Stimulated activated CD4-positive, alpha-beta T cell treated with anti-CD3 and anti-CD28 coated beads, Interleukin-4, amount 100 ng/mL, for 24 hours (primary cell): ENCODE measurements around the gene MYZAP.

ENCODE experiments used
- DNase-seq: peaks from one replicate; pipeline ENCODE4 v3.0.0-alpha.2; 2020

Gene MYZAP

DNA sequence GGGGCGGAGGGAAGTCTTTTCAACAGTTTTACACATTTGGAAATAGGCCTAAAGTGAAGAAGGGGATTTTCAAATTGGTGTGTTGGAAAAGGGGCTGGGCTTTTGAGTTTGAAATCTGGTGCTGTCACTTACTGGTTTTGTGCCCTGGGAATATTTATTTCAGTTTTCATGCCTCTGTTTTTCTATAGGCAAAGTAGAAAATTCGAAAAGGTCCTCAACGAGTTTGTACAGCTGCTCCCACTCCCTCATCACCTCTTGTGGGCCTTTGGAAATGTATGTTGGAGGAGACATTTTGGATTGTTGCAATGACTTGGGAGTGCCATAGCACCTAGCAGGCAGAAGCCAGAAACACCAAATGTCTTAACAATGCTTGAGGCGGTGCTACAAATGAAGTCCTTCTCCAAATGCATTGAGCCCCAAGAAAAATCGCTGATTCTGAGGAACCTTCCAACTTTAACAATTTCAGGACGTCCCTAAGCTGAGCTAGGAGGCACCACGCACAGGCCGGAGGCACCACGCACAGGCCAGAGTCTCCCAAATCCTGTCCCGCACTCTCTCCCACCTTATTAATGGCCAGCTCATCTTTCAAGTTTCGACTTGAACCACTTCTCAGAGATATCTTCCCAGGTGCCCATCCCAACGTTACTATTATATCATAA is 114.2 kb downstream of the MYZAP start:
- no peak for DNase-seq

DNA sequence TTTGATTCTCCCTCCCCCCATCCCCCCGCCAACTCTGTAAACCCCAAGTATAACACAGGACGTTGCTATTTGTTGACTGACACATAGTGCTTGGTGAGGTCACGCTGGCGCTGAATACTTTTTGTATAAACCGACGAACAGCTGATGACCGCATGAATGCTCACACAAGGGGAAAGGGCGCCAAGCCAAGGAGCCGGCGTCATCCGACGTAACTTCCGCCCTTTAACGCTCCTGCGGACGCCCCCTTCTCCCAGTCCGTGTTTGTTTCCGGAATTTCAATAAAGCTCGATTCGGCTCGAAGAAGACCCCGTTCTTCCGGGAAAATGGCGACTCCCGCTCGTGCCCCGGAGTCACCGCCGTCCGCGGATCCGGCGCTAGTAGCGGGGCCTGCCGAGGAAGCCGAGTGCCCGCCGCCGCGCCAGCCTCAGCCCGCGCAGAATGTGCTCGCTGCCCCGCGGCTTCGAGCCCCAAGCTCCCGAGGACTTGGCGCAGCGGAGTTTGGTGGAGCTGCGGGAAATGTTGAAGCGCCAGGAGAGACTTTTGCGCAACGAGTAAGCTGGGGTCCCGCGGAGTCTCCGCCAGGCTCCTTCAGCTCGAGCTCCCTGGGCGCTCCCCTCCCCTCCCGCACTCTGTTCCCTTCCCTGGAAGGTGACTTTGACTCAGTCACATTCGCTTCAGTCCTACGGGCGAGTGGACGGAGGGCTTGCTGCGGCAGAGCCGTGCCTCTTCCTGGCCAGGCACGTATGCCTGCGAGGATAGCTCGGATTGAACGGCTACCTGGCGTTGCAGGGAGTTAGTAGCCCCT is 114.9 kb downstream of the MYZAP start, which contains the start of gene POLR2M:
TSS of gene POLR2M (plus strand) at position 310 of the 805 bp plus-strand sequence. CDS start at position 439, 129 bp downstream.
- peak; percentile 92 for DNase-seq

DNA sequence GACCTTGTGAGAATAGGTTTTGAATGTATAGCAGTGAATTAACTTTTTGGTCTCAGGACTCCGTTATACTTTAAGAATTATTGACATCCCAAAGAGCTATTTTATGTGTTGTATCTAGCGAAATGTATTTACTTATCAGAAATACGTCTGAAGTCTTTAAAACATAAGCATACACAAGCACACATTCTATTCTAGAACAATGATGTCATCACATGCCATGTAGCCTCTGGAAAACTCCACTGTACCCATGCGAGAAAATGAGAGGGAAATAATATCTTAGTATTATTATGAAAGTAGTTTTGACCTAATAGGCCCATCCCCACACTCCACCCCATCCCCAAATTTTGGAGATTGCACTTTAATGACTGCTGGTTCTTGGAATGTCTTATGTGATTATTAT is 116.3 kb downstream of the MYZAP start:
- DNase-seq = no peak

DNA sequence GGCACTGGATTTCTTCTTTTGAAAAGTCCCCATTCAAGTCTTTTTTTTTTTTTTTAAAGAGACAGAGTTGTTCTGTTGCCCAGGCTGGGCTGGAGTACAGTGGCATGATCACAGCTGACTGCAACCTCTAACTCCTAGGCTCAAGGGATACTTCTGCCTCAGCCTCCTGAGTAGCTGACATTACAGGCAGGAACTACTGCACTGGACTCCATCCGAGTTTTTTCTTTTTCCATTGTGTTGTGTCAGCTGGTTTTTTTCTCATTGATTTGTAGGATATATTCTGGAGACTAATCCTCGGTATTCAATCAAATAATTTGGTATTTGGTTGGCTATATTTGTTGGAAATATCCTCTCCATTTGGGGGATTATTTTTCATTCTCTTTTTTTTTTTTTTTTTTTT is 126.6 kb downstream of the MYZAP start:
- no peak for DNase-seq

DNA sequence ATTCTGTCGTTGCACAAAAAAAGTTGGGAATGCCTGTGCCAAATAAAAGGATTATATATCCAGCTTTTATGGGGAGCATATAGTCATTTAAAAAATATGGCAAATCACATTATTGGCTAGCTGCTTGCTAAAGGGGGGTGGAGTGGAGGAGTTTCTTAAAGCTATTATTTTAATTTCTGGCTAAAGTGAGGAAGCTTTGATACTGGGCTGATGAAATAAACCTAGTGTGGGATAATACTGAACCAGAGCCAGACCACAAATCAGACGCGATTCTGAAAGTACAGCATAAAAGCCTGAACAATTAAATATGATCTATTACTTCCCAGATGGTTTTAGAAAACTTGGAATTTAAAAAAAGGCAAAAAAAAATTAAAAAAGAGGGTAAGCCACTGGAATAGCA is 129.2 kb downstream of the MYZAP start:
- no peak for DNase-seq

DNA sequence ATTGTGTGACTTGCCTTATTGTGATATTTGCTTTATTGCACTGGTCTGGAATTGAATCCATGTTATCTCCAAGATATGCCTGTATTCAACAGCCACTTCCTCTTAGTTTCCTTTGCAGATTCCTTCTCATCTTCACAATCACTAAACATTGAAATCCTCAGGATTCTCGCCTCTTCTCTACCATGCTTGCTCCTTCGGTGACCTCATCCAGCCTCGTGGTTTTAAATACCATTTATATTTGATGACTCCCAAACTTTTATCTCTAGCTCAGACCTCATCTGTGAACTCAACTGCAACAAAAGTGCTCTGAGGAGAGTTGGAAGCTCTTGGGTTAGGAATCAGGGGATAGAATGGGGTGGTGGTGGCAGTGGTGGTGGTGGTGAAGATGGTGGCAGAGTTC is 134.7 kb downstream of the MYZAP start:
- DNase-seq = no peak

DNA sequence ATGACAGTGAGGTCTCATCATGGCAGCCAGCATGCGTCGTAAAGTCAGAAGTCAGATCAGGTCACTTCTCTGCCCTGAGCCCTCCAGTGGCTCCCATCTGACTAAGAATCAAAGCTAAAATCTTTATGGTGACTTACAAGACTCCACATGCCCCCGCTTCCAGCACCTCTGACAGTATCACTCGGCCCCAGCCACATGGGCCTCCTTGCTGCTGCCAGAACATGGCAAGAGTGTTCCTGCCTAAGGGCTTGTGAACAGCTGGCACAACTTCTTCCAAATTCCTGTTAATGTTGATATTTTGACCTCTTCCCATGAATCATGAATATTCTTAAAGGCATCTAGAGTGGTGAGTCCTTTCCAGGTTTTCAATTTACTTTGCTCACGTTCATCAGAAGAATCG is 135.3 kb downstream of the MYZAP start:
- DNase-seq = no peak

DNA sequence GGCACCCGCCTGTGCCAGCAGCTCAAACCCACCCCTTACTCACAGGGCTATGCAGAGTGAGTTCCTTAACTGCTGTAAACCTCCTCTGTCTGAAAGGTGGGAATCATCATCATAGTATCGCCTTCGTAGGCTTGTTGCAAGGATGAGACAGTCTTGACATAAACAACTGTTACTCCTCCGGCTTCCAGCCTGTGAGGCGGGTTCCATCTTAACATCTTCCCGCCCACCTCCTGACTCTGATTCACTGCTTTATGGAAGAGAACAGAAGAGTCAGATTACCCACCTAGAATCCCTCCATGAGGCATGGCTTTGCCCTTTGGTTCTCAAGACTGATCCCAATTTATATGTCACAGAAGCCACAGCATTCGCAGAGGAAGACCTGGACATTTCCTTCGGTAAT is 136.7 kb downstream of the MYZAP start:
- DNase-seq = no peak

DNA sequence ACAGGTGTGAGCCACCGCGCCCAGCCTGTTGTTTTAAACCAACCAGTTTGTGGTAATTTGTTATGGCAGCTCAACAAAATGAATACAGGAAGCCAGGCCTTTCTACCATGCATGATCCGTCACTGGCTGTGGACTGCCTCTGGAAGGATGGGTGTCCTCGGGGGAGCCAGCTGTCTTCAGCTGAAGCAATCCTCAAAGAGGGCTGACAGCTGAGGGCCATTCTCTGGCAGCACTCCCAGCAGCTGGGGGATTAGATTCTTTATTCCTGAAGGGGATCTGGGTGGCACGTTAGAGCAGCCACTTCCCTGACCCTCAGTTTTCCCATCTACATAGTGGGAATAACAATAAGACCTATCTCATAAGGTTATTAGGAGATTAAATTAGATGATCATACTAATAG is 139.2 kb downstream of the MYZAP start:
- DNase-seq = no peak

DNA sequence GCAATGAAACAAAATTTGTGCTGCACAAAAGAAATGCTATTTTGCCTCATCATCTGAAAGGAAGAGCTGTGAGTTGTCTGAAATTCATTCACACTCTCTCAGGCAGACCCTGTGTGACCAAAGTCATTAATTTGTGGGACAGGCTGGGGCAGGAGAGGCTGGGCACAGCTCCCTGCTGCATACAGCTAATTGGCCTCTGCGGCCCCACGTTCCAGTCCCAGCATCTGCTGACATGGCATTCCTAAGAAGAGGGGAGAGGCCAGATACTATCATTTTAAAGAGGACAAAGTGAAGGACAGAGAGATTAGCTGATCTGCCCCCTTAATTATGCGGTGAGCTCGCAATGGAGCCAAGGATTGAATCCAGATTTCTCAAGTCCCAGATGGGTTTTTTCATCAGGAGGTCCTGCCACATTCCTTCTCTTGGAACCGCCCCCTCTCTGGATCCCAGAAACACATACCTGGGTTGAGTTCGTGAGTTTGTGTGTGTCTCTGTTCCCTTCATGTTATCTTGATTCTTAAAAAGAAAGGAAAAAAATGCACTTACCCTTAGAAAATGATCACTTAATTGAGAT is 139.9 kb downstream of the MYZAP start:
- DNase-seq = no peak

DNA sequence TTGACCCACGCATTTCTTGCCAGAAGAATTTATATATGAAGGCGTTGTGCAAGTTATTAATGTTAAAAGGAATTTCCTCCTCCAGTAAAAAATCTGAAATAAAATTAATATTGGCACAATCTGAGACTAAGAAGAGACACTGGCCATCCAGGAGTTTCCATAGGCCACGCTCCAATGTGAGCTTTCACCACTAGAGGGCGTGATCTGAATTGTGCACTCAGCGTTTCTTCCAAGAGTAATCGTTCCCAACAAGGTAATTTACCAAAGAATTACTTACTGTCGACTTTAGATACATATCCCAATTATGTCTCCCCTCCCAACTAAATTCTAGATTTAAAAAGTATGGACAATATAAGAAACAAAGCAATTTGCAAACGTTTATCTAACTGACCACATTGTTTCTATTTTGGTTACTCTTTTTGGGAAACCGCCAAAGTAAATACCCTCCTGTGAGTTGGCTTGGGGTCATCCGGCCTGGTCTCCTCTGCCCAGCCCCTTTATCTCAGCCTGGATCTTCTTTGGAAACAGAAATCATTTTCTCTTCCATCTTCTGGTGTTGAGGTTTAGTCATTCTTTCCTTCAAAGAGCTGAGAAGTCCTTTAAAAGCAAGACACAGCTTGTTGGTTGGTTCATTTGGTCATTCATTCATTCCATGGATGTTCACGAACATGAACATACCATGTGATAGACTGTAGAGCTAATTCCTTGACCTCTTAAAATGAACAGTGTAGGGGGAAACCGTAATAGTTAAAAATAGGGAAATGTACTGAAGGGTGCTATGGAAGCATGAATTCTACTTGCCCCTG is 141.0 kb downstream of the MYZAP start:
- peak; percentile 55 for DNase-seq

DNA sequence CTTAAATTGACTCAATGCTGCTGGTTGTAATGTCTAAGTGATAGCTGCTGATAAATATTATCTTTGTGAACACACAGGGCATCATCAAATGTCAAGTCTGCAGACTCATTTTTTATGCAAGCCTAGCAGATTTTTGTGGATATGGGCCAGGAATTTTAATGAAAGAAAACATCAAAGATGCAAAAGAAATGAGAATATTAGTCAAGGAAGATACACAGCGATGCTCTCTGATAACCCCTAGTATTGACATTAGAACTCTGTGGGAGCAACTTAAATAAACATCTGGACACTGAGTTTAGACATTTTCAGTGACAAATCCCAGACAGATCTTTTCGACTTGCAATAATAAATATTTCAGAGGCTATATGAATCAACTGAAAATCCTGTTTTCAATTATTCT is 143.2 kb downstream of the MYZAP start:
- no peak for DNase-seq
